OCI-LY3 (cell line): ENCODE measurements around the gene CYTH1.

Experiments
- H2AFZ ChIP-seq: fragments of 200-600, 300-600 bp; shearing (Covaris generic); 2 replicates; pipeline ENCODE4 v1.6.0; 2014; ENCODE audit warnings: antibody characterized with exemption, low read depth, low read length
- H3K27ac ChIP-seq: fragments of 200-600, 300-600 bp; sonication (generic); 2 replicates; pipeline ENCODE4 v1.5.1; 2014; ENCODE audit warnings: mild to moderate bottlenecking, low read length, moderate library complexity, mixed read lengths
- H3K27me3 ChIP-seq: fragments of 200-600, 300-600 bp; sonication (generic); 2 replicates; pipeline ENCODE4 v1.6.1; 2014; ENCODE audit warnings: low read depth, low read length, mixed read lengths
- H3K36me3 ChIP-seq: fragments of 200-600, 300-600 bp; sonication (generic); replicated peaks from 2 replicates; pipeline ENCODE3; 2014; ENCODE audit warnings: low read depth, low read length, mixed read lengths
- H3K4me1 ChIP-seq: fragments of 300-600, 200-600 bp; sonication (generic); 2 replicates; pipeline ENCODE4 v1.6.1; 2014; ENCODE audit warnings: low read length, mixed read lengths
- H3K4me2 ChIP-seq: fragments of 200-600, 300-600 bp; sonication (generic); 2 replicates; pipeline ENCODE4 v1.6.1; 2014; ENCODE audit warnings: low read length, mixed read lengths
- H3K4me3 ChIP-seq: fragments of 300-600, 200-600 bp; sonication (generic); 2 replicates; pipeline ENCODE4 v1.5.1; 2014; ENCODE audit warnings: antibody characterized with exemption, mild to moderate bottlenecking, low read length, moderate library complexity
- H3K79me2 ChIP-seq: fragments of 300-600, 200-600 bp; shearing (Covaris generic); 2 replicates; pipeline ENCODE4 v1.6.1; 2014; ENCODE audit warnings: mild to moderate bottlenecking, low read length, mixed read lengths
- H3K9ac ChIP-seq: fragments of 300-600, 200-600 bp; shearing (Covaris generic); 2 replicates; pipeline ENCODE4 v1.6.0; 2014; ENCODE audit warnings: mild to moderate bottlenecking, low read length, moderate library complexity
- H3K9me3 ChIP-seq: fragments of 200-600, 300-600 bp; shearing (Covaris generic); 2 replicates; pipeline ENCODE4 v1.6.1; 2014; ENCODE audit warnings: low read length, mixed read lengths; ENCODE audit not compliant: insufficient read depth
- H4K20me1 ChIP-seq: fragments of 200-600, 300-600 bp; sonication (generic); 2 replicates; pipeline ENCODE4 v1.6.1; 2016; ENCODE audit warnings: low read length, mixed read lengths; ENCODE audit not compliant: insufficient read depth
- CTCF ChIP-seq: fragments of 200-600, 300-600 bp; sonication (generic); IDR thresholded peaks from 2 replicates; pipeline ENCODE4 v1.5.1; 2014; ENCODE audit warnings: antibody characterized with exemption, low read length, low read depth
- EZH2phosphoT487 ChIP-seq: fragments of 200-600 bp; shearing (Covaris generic); IDR thresholded peaks from 2 replicates; pipeline ENCODE4 v1.6.1; 2018; ENCODE audit warnings: antibody characterized with exemption, mixed run types, low read depth

Gene CYTH1

GRCh38 chr17:78640700-78641099, 141.4 kb downstream of the CYTH1 start:
- no peak overlapping the region for H3K27ac ChIP-seq
- H4K20me1 ChIP-seq, result no peaks in the 10 kb centered on the region
- no peak overlapping the region for H2AFZ ChIP-seq
- H3K27me3 ChIP-seq, result no peaks in the 10 kb centered on the region
- no peak for TF ChIP-seq EZH2phosphoT487
- no peak for TF ChIP-seq CTCF
- H3K4me2 ChIP-seq, result no peak overlapping the region
- H3K4me3 ChIP-seq, result no peak overlapping the region
- peaks cover 38% of the 10 kb centered on the region for H3K4me1 ChIP-seq
- H3K36me3 ChIP-seq, result no peaks in the 10 kb centered on the region
- H3K9me3 ChIP-seq, result no peaks in the 10 kb centered on the region
- H3K9ac ChIP-seq, result no peak overlapping the region
- no peaks in the 10 kb centered on the region for H3K79me2 ChIP-seq

- Histone ChIP-seq H3K36me3 (no peaks in the 10 kb centered on the region), H4K20me1 (no peaks in the 10 kb centered on the region), H3K27me3 (no peaks in the 10 kb centered on the region), H3K9ac (no peak overlapping the region), H3K4me1 (peaks cover 17% of the 10 kb centered on the region), H3K79me2 (no peaks in the 10 kb centered on the region), H3K9me3 (no peaks in the 10 kb centered on the region), H3K4me3 (no peak overlapping the region), H3K27ac (no peak overlapping the region), H3K4me2 (no peak overlapping the region), H2AFZ (no peak overlapping the region)
- TF ChIP-seq CTCF (no peak), EZH2phosphoT487 (no peak)
Observed at GRCh38 chr17:78637643-78638420, 144.2 kb downstream of the CYTH1 start.

- Histone ChIP-seq H3K27ac (no peak overlapping the region), H3K27me3 (no peaks in the 10 kb centered on the region), H3K9ac (no peak overlapping the region), H3K79me2 (no peaks in the 10 kb centered on the region), H4K20me1 (no peaks in the 10 kb centered on the region), H3K4me1 (peaks cover 17% of the 10 kb centered on the region), H2AFZ (no peak overlapping the region), H3K4me2 (no peak overlapping the region), H3K36me3 (no peaks in the 10 kb centered on the region), H3K4me3 (no peak overlapping the region), H3K9me3 (no peaks in the 10 kb centered on the region)
- TF ChIP-seq CTCF (no peak), EZH2phosphoT487 (no peak)
Observed at GRCh38 chr17:78637146-78637545, 144.9 kb downstream of the CYTH1 start.

DNA sequence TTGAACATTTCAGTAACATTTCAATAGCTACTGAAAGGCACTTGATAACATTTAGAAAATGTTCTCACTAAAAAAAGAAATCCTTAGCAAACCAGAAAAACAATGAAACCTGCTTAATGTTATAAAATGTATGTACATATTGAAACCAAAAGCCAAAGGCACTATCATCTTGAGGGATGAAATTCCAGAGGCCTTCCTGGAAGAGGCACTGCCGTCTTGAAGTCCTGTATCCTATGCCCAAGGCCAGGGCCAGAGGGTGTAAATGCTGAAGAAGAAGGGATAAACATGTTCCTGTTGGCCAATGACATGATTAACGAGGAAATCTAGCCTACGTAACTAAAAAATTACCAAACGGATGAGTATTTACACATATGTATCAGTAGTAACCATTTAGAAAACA, 147.9 kb downstream of the CYTH1 start:
- Histone ChIP-seq H3K4me3 (no peak overlapping the region), H3K4me1 (peaks cover 15% of the 10 kb centered on the region), H3K9ac (no peak overlapping the region), H3K9me3 (no peaks in the 10 kb centered on the region), H4K20me1 (no peaks in the 10 kb centered on the region), H2AFZ (no peak overlapping the region), H3K27me3 (no peaks in the 10 kb centered on the region), H3K36me3 (no peaks in the 10 kb centered on the region), H3K79me2 (no peaks in the 10 kb centered on the region), H3K4me2 (no peak overlapping the region), H3K27ac (no peak overlapping the region)
- TF ChIP-seq EZH2phosphoT487, result no peak
